OCI-LY3 (cell line): ENCODE data around the gene KRTAP12-3.

Experiments used
- H2AFZ ChIP-seq: fragments of 200-600, 300-600 bp; shearing (Covaris generic); 2 replicates; pipeline ENCODE4 v1.6.0; 2014; ENCODE audit warnings: antibody characterized with exemption, low read depth, low read length
- H3K27ac ChIP-seq: fragments of 200-600, 300-600 bp; sonication (generic); 2 replicates; pipeline ENCODE4 v1.5.1; 2014; ENCODE audit warnings: mild to moderate bottlenecking, low read length, moderate library complexity, mixed read lengths
- H3K27me3 ChIP-seq: fragments of 200-600, 300-600 bp; sonication (generic); 2 replicates; pipeline ENCODE4 v1.6.1; 2014; ENCODE audit warnings: low read depth, low read length, mixed read lengths
- H3K36me3 ChIP-seq: fragments of 200-600, 300-600 bp; sonication (generic); replicated peaks from 2 replicates; pipeline ENCODE3; 2014; ENCODE audit warnings: low read depth, low read length, mixed read lengths
- H3K4me1 ChIP-seq: fragments of 300-600, 200-600 bp; sonication (generic); 2 replicates; pipeline ENCODE4 v1.6.1; 2014; ENCODE audit warnings: low read length, mixed read lengths
- H3K4me2 ChIP-seq: fragments of 200-600, 300-600 bp; sonication (generic); 2 replicates; pipeline ENCODE4 v1.6.1; 2014; ENCODE audit warnings: low read length, mixed read lengths
- H3K4me3 ChIP-seq: fragments of 300-600, 200-600 bp; sonication (generic); 2 replicates; pipeline ENCODE4 v1.5.1; 2014; ENCODE audit warnings: antibody characterized with exemption, mild to moderate bottlenecking, low read length, moderate library complexity
- H3K79me2 ChIP-seq: fragments of 300-600, 200-600 bp; shearing (Covaris generic); 2 replicates; pipeline ENCODE4 v1.6.1; 2014; ENCODE audit warnings: mild to moderate bottlenecking, low read length, mixed read lengths
- H3K9ac ChIP-seq: fragments of 300-600, 200-600 bp; shearing (Covaris generic); 2 replicates; pipeline ENCODE4 v1.6.0; 2014; ENCODE audit warnings: mild to moderate bottlenecking, low read length, moderate library complexity
- H3K9me3 ChIP-seq: fragments of 200-600, 300-600 bp; shearing (Covaris generic); 2 replicates; pipeline ENCODE4 v1.6.1; 2014; ENCODE audit warnings: low read length, mixed read lengths; ENCODE audit not compliant: insufficient read depth
- H4K20me1 ChIP-seq: fragments of 200-600, 300-600 bp; sonication (generic); 2 replicates; pipeline ENCODE4 v1.6.1; 2016; ENCODE audit warnings: low read length, mixed read lengths; ENCODE audit not compliant: insufficient read depth
- CTCF ChIP-seq: fragments of 200-600, 300-600 bp; sonication (generic); IDR thresholded peaks from 2 replicates; pipeline ENCODE4 v1.5.1; 2014; ENCODE audit warnings: antibody characterized with exemption, low read length, low read depth
- EZH2phosphoT487 ChIP-seq: fragments of 200-600 bp; shearing (Covaris generic); IDR thresholded peaks from 2 replicates; pipeline ENCODE4 v1.6.1; 2018; ENCODE audit warnings: antibody characterized with exemption, mixed run types, low read depth

KRTAP12-3 gene

GRCh38 chr21:44647222-44647552 is 10.5 kb upstream of the KRTAP12-3 start:
- Histone ChIP-seq H2AFZ (no peak overlapping the region), H4K20me1 (no peaks in the 10 kb centered on the region), H3K36me3 (no peaks in the 10 kb centered on the region), H3K27ac (no peak overlapping the region), H3K4me1 (no peaks in the 10 kb centered on the region), H3K4me2 (no peak overlapping the region), H3K9me3 (no peaks in the 10 kb centered on the region), H3K9ac (no peak overlapping the region), H3K4me3 (no peak overlapping the region), H3K79me2 (no peaks in the 10 kb centered on the region), H3K27me3 (no peaks in the 10 kb centered on the region)
- no peak for TF ChIP-seq CTCF
- no peak for TF ChIP-seq EZH2phosphoT487

- Histone ChIP-seq H3K4me2 (no peak overlapping the region), H3K4me3 (no peak overlapping the region), H3K9me3 (no peaks in the 10 kb centered on the region), H3K4me1 (no peaks in the 10 kb centered on the region), H2AFZ (no peak overlapping the region), H3K9ac (no peak overlapping the region), H3K79me2 (no peaks in the 10 kb centered on the region), H4K20me1 (no peaks in the 10 kb centered on the region), H3K36me3 (no peaks in the 10 kb centered on the region), H3K27me3 (no peaks in the 10 kb centered on the region), H3K27ac (no peak overlapping the region)
- no peak for TF ChIP-seq CTCF
- TF ChIP-seq EZH2phosphoT487: no peak
These were observed 9.0 kb upstream of the KRTAP12-3 start for GRCh38 chr21:44648557-44649311.

GRCh38 chr21:44649521-44650100 is 8.1 kb upstream of the KRTAP12-3 start:
- Histone ChIP-seq H3K36me3 (no peaks in the 10 kb centered on the region), H3K27me3 (no peaks in the 10 kb centered on the region), H4K20me1 (no peaks in the 10 kb centered on the region)

More at GRCh38 chr21:44649521-44650100, 8.1 kb upstream of the KRTAP12-3 start:
- no peaks in the 10 kb centered on the region for H3K4me1 ChIP-seq
- H2AFZ ChIP-seq: no peak overlapping the region
- no peaks in the 10 kb centered on the region for H3K79me2 ChIP-seq
- no peak overlapping the region for H3K27ac ChIP-seq
- no peak overlapping the region for H3K9ac ChIP-seq
- H3K9me3 ChIP-seq: no peaks in the 10 kb centered on the region
- H3K4me2 ChIP-seq: no peak overlapping the region
- no peak overlapping the region for H3K4me3 ChIP-seq
- TF ChIP-seq CTCF (no peak), EZH2phosphoT487 (no peak)
